Measurements from ENCODE around the gene FGFR2.

GRCh38 chr10:121579656-121580055 is 18.6 kb downstream of the FGFR2 start:
- no peak for TF ChIP-seq CTCF (IDR thresholded peaks at IDR 0.05; ENCODE audit: low read depth, low read length, poor library complexity, severe bottlenecking)
- no peak for TF ChIP-seq EZH2phosphoT487 (IDR thresholded peaks at IDR 0.05; ENCODE audit: borderline replicate concordance, low read length)
